ENCODE results near the gene LIME1.

GRCh38 chr20:63771046-63771707, 34.7 kb downstream of the LIME1 start:
- no peak for TF ChIP-seq POLR2A (IDR thresholded peaks at IDR 0.05)
- TF ChIP-seq, protein P1, sequence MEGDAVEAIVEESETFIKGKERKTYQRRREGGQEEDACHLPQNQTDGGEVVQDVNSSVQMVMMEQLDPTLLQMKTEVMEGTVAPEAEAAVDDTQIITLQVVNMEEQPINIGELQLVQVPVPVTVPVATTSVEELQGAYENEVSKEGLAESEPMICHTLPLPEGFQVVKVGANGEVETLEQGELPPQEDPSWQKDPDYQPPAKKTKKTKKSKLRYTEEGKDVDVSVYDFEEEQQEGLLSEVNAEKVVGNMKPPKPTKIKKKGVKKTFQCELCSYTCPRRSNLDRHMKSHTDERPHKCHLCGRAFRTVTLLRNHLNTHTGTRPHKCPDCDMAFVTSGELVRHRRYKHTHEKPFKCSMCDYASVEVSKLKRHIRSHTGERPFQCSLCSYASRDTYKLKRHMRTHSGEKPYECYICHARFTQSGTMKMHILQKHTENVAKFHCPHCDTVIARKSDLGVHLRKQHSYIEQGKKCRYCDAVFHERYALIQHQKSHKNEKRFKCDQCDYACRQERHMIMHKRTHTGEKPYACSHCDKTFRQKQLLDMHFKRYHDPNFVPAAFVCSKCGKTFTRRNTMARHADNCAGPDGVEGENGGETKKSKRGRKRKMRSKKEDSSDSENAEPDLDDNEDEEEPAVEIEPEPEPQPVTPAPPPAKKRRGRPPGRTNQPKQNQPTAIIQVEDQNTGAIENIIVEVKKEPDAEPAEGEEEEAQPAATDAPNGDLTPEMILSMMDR (IDR thresholded peaks at IDR 0.05) = no peak
- no peak for TF ChIP-seq POLR2AphosphoS5 (IDR thresholded peaks at IDR 0.05; ENCODE audit: insufficient read depth in 1 of 2, low read depth in 1 of 2)

All from vagina (tissue), 2 donors.